ENCODE data around the gene FAM114A1. TPM values are rescaled to one million over a fixed set of nuclear protein-coding genes. Genes with fewer than 3 reads are reported as not detected.
"Not testable (repeated sequence)": the region's sequence is repeated elsewhere in the genome, so short reads cannot be mapped to it uniquely, and the experiment has no call there.

FAM114A1 gene
- total RNA-seq, 1 donor from 2014 or later: 82.3 TPM

- no peak for DNase-seq
Measured at GRCh38 chr4:38904090-38904666, 36.6 kb downstream of the FAM114A1 start.

- DNase-seq: no peak
Measured at GRCh38 chr4:38904682-38905081, 37.1 kb downstream of the FAM114A1 start.

GRCh38 chr4:38905652-38906385 is 38.2 kb downstream of the FAM114A1 start:
- DNase-seq: no peak

- no peak for DNase-seq
Measured at GRCh38 chr4:38907696-38908270, 40.2 kb downstream of the FAM114A1 start.

- no peak for DNase-seq
Measured at GRCh38 chr4:38909015-38909414, 41.4 kb downstream of the FAM114A1 start.

- no peak for DNase-seq
Measured at GRCh38 chr4:38911257-38911656, 43.7 kb downstream of the FAM114A1 start.

GRCh38 chr4:38914854-38915253 is 47.2 kb downstream of the FAM114A1 start:
- no peak for DNase-seq

- DNase-seq: not testable (repeated sequence)
Measured at GRCh38 chr4:38916267-38916666, 48.7 kb downstream of the FAM114A1 start.

- no peak for DNase-seq
Measured at GRCh38 chr4:38917481-38918025, 49.9 kb downstream of the FAM114A1 start.

- DNase-seq: no peak
Measured at GRCh38 chr4:38919494-38919893, 51.9 kb downstream of the FAM114A1 start.

- no peak for DNase-seq
Measured at GRCh38 chr4:38920186-38920585, 52.6 kb downstream of the FAM114A1 start.

- DNase-seq: no peak
Measured at GRCh38 chr4:38920677-38921076, 53.1 kb downstream of the FAM114A1 start.

GRCh38 chr4:38921151-38921550 is 53.5 kb downstream of the FAM114A1 start:
- no peak for DNase-seq

GRCh38 chr4:38923746-38924145 is 56.1 kb downstream of the FAM114A1 start:
- DNase-seq: no peak

GRCh38 chr4:38924353-38924752 is 56.7 kb downstream of the FAM114A1 start:
- DNase-seq: no peak

- DNase-seq: no peak
Measured at GRCh38 chr4:38925492-38926413, 58.1 kb downstream of the FAM114A1 start.

GRCh38 chr4:38926896-38927295 is 59.3 kb downstream of the FAM114A1 start:
- DNase-seq: no peak

GRCh38 chr4:38928568-38928967 is 61.0 kb downstream of the FAM114A1 start:
- DNase-seq: no peak

GRCh38 chr4:38928974-38929373 is 61.4 kb downstream of the FAM114A1 start:
- no peak for DNase-seq

GRCh38 chr4:38930204-38930603 is 62.6 kb downstream of the FAM114A1 start:
- no peak for DNase-seq

GRCh38 chr4:38930707-38931106 is 63.1 kb downstream of the FAM114A1 start:
- no peak for DNase-seq

- no peak for DNase-seq
Measured at GRCh38 chr4:38931125-38931524, 63.5 kb downstream of the FAM114A1 start.

Measured in skin of body (tissue), 2 donors.